GM18499 (cell line): Measurements from ENCODE around the gene CLPX.
"Not testable (repeated sequence)": the region's sequence is repeated elsewhere in the genome, so short reads cannot be mapped to it uniquely, and the experiment has no call there.

ENCODE experiments used
- ATAC-seq: cut with Tn5 transposase; IDR thresholded peaks from one replicate; pipeline ENCODE4 v1.9.1; 2021; ENCODE audit warnings: moderate number of reproducible peaks; ENCODE audit not compliant: insufficient read depth, unreplicated experiment

Gene CLPX

DNA sequence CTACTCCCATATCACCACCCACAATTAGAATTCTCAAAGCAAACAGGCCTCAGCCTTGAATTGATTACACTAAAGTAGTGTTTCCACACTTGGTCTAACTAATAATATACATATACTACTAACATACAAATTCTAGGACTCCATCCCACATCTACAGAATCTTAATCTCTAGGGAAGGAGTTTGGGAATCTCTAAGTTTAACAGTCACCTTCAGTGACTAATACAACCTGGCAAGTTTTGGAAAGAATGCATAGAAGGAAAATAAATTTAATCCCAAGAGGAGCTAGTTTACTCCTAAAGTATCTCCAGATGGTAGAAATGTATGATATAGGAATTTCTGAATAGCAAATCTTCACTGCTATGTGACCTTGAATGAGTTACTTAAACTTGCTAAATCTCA is 9.1 kb downstream of the CLPX start:
- ATAC-seq: no peak

DNA sequence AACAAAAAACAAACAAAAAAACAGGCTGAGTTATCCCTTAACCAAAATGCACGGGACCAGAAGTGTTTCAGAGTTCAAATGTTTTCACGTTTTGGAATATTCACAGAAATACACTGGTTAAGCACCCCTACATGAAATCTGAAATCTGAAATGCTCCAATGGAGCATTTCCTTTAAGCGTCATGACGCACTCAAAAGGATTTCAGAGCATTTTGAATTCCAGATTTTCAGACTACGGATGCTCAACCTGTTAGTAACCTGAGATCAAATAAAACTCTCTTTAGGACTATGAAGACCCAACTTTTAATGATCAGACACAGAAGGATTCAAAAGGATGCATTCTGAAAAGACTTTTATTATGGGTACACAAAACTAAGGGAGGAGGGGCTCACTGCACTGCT is 9.6 kb downstream of the CLPX start:
- no peak for ATAC-seq

DNA sequence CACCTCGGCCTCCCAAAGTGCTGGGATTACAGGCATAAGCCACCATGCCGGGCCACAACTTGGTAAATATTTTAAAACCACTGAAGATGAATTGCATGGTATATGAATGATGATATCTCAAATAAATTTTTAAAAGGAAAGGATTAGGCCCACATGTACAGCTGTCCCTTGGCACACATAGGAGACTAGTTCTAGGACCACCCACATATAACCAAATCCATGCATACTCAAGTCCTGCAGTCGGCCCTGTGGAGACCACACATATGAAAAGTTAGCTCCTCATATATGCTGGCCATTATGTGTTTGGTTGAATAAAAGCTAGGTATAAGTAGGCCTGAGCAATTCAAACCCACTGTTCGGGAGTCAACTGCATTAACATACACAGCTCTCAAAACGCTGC is 10.6 kb downstream of the CLPX start:
- ATAC-seq: no peak

- no peak for ATAC-seq
Observed at GRCh38 chr15:65172531-65172930, 12.6 kb downstream of the CLPX start.

- no peak for ATAC-seq
Observed at GRCh38 chr15:65171428-65171827, 13.7 kb downstream of the CLPX start.

DNA sequence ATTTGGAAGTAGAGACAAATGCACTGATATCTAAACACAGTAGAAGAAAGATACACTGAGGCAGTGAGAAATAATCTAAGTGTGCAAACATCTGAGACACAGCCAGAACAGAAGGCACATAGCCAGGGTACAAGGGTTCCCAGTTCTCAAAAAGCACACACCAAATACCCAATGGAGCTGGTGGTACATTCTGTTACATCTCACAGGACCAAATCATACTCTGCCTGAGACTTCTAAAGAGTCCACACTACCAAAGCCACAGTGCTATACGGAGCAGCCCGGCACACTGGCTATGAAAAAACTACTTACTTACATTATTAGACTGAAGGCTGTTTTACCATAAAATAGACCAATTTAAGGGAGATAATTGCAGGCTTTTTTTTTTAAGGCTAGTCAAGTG is 19.3 kb downstream of the CLPX start:
- no peak for ATAC-seq

DNA sequence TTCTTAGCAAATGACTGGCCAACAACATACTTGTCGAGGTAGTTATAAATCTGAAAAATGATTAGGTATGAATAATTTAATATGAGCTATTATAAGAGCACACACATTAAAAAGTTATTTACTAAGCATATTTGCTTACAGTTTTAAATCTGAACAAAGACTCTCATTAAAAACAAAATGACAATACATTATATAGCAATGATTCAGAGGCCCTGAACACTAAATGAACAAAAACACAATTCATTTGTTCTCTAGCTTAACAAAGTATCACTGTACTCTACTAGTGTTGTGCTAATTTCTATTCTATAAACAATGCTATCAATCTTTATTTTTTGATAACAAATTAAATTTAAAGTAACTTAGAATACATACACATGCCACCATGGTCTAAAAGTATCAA is 21.0 kb downstream of the CLPX start:
- ATAC-seq: no peak

DNA sequence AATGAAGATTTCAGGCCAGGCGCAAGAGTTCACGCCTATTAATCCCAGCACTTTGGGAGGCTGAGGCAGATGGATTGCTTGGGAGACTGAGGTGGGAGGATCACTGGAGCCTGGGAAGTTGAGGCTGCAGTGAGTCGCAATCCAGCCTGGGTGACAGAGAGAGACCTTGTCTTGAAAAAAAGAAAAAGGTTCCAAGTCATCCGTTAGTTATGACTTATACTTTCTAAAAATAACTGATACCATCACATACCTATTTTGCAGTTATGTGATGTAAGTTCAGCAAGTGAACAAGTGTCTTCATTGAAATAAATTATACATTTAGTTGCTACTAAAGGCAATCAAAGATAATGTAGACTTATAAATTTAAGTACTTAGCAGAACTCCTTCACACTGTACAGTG is 22.1 kb downstream of the CLPX start:
- no peak for ATAC-seq

- no peak for ATAC-seq
Observed at GRCh38 chr15:65156692-65157091, 28.4 kb downstream of the CLPX start.

DNA sequence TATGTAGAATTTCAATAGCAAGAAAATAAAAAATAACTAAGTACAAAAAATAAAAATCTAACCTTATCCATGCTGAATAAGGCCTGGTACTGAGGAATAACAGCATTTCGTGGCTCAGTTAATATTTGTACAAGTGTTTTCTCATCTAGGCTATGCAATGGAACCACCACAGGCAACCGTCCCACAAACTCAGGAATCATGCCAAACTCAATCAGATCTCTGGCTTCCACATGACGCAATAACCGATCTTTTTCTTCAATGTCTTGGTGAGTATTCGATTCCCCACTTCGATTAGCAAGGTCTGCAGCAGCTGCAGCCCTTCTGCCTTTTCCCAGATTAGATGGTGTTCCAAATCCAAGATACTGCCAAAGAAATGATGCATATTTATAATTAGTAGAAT is 30.4 kb downstream of the CLPX start:
- no peak for ATAC-seq

DNA sequence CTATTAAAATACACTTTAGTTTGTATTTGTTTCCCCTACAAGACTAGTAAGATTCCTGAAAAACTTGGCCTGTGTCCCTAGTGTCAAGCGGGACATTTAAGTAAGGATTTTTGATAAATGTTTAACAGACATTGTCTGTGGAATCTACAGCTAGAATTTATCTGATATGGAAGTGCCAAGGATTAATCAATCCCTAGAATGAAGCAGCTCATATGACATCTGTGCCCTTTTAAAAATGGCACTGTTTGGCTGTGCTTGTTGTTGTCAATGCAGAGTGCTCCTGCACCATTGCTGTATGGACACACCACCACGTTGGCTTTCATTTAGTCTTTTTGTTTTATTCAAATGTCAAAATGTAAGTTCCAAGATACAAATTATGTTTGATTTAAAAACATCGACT is 37.2 kb downstream of the CLPX start:
- ATAC-seq: no peak

DNA sequence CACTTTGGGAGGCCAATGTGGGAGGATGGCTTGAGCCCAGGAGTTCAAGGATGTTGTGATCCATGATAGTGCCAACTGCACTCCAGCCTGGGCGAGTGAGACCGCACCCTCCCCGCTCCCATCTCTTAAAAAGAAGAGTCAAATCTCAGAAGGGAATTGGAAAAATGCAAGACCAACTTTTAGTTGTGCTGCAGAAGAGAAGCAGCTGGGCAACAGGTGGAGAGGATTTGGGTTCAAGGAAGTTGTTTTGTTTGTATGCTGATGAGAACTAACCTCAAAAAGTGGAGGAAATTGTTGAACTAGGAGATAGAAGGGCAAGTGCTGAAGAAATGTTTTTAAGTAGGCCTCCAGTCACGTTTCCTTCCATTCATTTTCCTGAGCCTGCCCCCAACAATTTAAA is 38.7 kb downstream of the CLPX start:
- no peak for ATAC-seq

DNA sequence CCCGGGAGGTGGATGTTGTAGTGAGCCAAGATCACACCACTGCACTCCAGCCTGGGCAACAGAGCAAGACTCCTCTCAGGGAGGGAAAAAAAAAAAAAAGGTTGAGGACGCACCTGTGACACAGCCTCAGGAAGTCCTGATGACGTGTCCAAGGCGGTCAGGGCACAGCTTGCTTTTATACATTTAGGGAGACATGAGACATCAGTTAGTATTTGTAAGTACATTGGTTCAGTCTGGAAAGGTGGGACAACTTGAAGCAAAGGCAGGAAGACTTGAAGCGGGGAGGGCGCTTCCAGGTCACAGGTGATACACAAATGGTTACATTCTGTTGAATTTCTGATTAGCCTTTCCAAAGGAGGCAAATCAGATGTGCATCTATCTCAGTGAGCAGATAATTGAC is 46.5 kb downstream of the CLPX start:
- ATAC-seq: not testable (repeated sequence)

DNA sequence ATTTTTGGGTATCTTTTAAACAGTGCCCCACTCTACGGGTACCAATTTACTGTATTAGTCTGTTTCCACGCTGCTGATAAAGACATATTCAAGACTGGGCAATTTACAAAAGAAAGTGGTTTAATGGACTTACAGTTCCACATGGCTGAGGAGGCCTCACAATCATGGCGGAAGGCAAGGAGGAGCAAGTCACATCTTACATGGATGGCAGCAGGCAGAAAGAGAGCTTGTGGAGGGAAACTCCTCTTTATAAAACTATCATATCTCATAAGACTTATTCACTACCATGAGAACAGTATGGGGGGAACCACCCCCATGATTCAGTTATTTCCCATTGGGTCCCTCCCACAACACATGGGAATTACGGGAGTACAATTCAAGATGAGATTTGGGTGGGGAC is 47.2 kb downstream of the CLPX start:
- not testable (repeated sequence) for ATAC-seq

- not testable (repeated sequence) for ATAC-seq
Observed at GRCh38 chr15:65137089-65137488, 48.1 kb downstream of the CLPX start.

GRCh38 chr15:65134538-65134937 is 50.6 kb downstream of the CLPX start:
- no peak for ATAC-seq

DNA sequence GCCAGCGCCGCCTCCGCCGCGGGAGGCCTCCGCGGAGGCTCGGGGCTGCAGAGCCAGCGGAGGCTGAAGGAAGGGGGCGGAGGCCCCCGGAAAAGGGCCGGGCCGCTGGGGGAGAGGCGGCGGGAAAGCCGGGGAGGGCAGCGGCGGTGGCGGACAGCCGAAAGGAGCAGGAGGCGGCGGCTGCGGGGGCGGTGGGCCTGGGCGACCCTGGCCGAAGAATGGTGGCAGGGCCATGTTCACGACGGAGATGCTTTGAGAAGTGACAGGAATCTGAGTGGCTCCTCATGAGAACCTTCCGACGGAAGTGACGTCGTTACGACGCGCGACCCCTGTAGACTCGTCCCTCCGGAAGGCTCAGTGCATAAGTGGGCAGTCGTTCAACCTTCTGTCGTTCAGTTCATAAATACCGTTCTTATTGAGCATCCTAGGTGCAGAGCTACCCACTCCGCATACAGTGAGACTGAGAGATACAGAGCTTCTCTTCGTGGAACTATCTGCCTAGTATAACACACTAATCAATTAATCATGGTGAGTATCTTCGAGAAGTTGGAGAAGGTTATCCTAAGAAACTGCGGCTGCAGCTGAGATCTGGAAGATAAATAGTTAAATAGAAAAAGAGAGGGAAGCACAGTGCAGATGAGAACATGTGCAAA is 51.5 kb downstream of the CLPX start, which contains the start of gene PDCD7:
Gene PDCD7 (minus strand): TSS at position 261 of the 653 bp plus-strand sequence. CDS start 27 bp downstream, at position 234.
- ATAC-seq: peak; percentile 89

GRCh38 chr15:65132878-65133547 is 52.1 kb downstream of the CLPX start:
- no peak for ATAC-seq

- ATAC-seq: no peak
Observed at GRCh38 chr15:65130941-65131340, 54.2 kb downstream of the CLPX start.

DNA sequence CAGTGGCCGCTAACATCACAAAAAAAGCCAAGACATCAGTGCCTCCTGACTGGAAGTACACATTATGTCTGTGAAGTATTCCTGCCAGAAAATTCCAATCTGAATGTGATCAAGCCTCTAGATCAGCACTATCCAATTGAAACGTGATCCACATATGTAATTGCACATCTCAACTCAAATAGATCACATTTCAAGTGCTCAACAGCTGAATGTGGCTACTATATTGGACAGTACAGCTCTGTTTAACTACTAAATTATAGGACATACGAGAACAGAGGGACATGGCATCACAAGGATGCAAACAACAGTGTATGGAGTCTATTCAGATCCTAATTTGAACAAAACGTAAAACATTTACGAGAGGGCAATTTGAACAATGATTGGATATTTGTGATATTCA is 69.6 kb downstream of the CLPX start:
- ATAC-seq: no peak

GRCh38 chr15:65115086-65115485 is 70.1 kb downstream of the CLPX start, which contains the start of gene UBAP1L:
UBAP1L (minus strand) TSS chr15:65115200; CDS start chr15:65106215, 8,985 bp downstream.
- ATAC-seq: no peak

DNA sequence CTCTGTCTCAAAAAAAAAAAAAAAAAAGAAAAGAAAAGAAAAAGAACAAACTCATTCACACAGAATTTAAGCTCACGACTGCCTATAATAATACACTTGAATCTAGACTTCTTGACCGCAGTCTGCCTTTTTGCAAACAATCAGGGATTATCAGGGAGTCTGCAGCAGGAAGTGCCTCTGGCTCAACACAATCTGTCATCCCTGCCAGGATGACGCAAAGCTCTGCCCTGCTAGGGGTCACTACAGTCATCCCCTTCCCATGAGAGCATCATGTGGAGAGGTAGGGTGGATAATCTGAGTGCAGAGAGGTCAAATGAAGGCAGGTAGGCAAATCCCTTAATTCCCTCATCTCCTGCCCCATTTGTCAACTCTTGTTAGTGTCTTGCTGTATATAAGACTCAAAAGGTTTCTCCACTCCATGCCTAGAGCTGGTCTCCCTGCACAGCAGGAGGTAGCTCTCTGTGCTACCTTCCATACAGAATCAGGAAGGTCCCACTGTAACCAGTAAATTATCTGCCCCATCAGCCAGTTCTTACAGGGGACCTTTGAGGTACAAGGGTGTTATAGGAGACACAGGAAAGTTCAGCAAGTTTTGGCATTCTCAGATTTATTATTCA is 74.4 kb downstream of the CLPX start:
- no peak for ATAC-seq
